ENCODE measurements around the gene USP38.

The USP38 gene

DNA sequence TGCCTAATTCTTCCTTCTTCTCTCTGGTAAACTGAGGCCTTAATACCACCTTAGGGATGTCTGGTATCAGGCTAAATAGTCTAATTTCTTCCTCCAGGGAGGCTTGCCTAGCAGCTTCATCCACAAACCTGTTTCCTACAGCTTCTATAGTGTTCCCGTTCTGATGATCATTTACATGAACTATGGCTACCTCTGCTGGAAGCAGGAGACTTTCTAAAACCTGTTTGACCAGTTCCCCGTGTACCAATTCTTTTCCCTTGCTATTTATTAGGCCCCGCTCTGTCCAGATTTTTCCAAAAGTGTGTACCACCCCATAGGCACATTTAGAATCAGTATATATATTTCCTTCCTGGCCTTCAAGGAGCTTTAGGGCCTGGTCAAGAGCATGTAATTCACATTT lies 5.8 kb upstream of the USP38 start:
- in situ Hi-C loops (cut with MboI; ENCODE audit: low sequenced_read_pairs, unreplicated experiment): no loop called here
- no peak for DNase-seq (ENCODE audit: low spot score)
- TF ChIP-seq, protein P1, sequence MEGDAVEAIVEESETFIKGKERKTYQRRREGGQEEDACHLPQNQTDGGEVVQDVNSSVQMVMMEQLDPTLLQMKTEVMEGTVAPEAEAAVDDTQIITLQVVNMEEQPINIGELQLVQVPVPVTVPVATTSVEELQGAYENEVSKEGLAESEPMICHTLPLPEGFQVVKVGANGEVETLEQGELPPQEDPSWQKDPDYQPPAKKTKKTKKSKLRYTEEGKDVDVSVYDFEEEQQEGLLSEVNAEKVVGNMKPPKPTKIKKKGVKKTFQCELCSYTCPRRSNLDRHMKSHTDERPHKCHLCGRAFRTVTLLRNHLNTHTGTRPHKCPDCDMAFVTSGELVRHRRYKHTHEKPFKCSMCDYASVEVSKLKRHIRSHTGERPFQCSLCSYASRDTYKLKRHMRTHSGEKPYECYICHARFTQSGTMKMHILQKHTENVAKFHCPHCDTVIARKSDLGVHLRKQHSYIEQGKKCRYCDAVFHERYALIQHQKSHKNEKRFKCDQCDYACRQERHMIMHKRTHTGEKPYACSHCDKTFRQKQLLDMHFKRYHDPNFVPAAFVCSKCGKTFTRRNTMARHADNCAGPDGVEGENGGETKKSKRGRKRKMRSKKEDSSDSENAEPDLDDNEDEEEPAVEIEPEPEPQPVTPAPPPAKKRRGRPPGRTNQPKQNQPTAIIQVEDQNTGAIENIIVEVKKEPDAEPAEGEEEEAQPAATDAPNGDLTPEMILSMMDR (IDR thresholded peaks at IDR 0.05; ENCODE audit: borderline replicate concordance, control extremely low read depth, extremely low read depth, insufficient read depth, missing control alignments): no peak

DNA sequence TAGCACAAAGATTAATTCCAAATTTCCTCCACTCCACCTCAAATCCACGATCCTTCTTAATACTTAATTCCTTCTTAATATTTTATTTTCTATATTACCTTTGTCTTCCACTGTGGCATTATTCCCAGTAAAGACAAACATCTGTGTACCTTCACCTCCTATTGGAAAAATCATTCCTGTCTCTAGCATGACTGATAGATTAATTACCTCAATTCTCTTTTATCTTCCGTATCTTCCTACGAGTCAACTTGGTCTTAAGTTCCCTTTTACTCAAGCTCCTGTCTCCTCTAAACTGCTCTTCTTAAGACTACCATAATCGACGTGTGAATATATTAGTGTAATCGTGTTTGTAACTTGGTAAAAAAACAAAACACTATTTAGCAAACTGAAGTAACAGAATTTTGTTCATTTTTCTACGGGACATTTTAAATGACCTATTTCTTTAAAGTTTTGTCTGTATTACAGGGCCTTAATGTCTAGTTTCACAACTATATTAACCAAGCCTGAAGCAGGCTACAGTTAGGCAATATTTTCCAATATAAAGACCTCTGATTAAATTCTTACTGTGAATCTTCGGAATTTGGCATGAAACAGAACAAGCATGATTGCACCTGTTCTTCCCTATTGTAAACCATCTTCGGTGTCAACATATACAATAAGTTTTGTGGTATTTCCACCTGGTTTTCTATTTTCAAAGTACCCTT lies 1.1 kb upstream of the USP38 start:
- in situ Hi-C loops (cut with MboI; ENCODE audit: low sequenced_read_pairs, unreplicated experiment): no loop called here
- no peak for DNase-seq (ENCODE audit: low spot score)
- TF ChIP-seq, protein P1 (IDR thresholded peaks at IDR 0.05; ENCODE audit: borderline replicate concordance, control extremely low read depth, extremely low read depth, insufficient read depth, missing control alignments): no peak

DNA sequence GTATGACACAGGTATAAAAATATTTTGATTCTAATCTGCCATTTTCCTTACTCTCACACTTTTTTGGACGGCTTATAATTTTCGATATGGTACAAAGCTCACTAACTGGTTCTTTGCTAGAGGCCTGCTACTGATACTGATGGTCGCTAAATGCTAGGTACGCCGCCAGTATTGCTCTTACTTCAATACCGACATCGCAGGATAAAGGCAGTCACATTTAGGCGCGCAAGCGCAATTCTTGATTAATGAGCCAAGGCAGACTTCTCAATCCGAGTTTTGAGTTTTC lies 557 bp upstream of the USP38 start:
- in situ Hi-C loops (cut with MboI; ENCODE audit: low sequenced_read_pairs, unreplicated experiment): no loop called here
- peak; percentile 10 for DNase-seq (ENCODE audit: low spot score)
- TF ChIP-seq, protein P1 (IDR thresholded peaks at IDR 0.05; ENCODE audit: borderline replicate concordance, control extremely low read depth, extremely low read depth, insufficient read depth, missing control alignments): no peak

DNA sequence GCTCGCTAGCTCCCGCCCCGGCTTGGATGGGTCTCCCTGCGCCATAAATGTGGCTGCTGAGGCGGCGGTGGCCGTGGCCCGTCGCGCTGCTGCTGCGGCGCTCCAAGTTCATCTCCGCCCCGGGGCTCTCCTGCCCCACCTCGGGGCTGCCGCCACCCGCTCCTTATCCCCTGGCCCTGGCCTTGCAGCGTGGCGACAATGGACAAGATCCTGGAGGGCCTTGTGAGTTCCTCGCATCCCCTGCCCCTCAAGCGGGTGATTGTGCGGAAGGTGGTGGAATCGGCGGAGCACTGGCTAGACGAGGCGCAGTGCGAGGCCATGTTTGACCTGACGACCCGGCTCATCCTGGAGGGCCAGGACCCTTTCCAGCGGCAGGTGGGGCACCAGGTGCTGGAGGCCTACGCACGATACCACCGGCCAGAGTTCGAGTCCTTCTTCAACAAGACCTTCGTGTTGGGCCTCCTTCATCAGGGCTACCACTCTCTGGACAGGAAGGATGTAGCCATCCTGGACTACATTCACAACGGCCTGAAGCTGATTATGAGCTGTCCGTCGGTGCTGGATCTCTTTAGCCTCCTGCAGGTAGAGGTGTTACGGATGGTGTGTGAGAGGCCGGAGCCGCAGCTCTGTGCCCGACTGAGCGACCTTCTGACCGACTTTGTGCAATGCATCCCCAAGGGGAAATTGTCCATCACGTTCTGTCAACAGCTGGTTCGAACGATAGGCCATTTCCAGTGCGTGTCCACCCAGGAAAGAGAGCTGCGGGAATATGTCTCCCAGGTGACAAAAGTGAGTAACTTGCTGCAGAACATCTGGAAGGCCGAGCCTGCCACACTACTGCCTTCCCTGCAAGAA lies 763 bp downstream of the USP38 start:
- TF ChIP-seq, protein P1 (IDR thresholded peaks at IDR 0.05; ENCODE audit: borderline replicate concordance, control extremely low read depth, extremely low read depth, insufficient read depth, missing control alignments): no peak
- DNase-seq (ENCODE audit: low spot score): no peak
- in situ Hi-C loops (cut with MboI; ENCODE audit: low sequenced_read_pairs, unreplicated experiment): no loop called here

DNA sequence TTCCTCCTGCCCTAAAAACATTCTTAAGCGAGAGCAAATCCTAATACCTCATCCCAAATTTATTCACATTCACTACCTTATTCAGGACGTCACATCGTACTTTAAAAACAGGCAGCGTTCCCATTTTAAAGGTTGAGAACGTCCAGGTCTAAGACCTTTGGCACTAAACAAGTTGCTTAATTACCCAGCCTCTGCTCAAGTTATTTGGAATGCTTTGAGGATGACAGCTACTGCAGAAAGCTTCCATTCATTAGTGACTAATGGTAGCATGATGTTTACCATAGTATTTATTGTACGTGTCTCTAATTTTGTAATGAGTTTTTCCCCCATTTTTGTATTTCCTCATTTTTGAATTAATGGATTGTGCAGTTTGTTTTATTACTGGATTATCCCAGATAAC lies 1.5 kb downstream of the USP38 start:
- no peak for DNase-seq (ENCODE audit: low spot score)
- TF ChIP-seq, protein P1 (IDR thresholded peaks at IDR 0.05; ENCODE audit: borderline replicate concordance, control extremely low read depth, extremely low read depth, insufficient read depth, missing control alignments): no peak
- in situ Hi-C loops (cut with MboI; ENCODE audit: low sequenced_read_pairs, unreplicated experiment): no loop called here

DNA sequence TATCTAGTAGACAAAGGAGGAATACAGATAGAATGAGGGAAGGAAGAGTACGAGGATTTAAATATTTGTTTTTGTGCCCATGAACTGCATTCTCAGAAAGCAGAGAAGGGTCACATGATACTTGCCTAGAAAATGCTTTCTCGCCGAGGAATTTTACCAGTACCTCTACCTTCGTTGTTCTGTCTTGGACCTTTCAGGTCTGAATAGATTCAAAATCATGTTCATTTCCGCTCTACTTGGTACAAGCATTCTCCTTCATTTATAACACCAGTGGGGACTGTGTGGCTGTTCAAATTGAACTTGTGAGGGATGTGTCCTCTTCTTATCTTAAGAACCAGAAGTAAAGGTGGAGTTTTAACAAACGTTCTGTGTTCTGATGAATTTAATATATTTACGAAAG lies 1.9 kb downstream of the USP38 start:
- DNase-seq (ENCODE audit: low spot score): no peak
- TF ChIP-seq, protein P1 (IDR thresholded peaks at IDR 0.05; ENCODE audit: borderline replicate concordance, control extremely low read depth, extremely low read depth, insufficient read depth, missing control alignments): no peak
- in situ Hi-C loops (cut with MboI; ENCODE audit: low sequenced_read_pairs, unreplicated experiment): no loop called here
